HG03175 (cell line): ENCODE results near the gene DQX1.
"Not testable (repeated sequence)": the region's sequence is repeated elsewhere in the genome, so short reads cannot be mapped to it uniquely, and the experiment has no call there.

ENCODE experiments used
- ATAC-seq: cut with Tn5 transposase; IDR thresholded peaks from one replicate; pipeline ENCODE4 v1.9.1; 2021; ENCODE audit warnings: mild to moderate bottlenecking, moderate library complexity; ENCODE audit not compliant: unreplicated experiment

Gene DQX1

DNA sequence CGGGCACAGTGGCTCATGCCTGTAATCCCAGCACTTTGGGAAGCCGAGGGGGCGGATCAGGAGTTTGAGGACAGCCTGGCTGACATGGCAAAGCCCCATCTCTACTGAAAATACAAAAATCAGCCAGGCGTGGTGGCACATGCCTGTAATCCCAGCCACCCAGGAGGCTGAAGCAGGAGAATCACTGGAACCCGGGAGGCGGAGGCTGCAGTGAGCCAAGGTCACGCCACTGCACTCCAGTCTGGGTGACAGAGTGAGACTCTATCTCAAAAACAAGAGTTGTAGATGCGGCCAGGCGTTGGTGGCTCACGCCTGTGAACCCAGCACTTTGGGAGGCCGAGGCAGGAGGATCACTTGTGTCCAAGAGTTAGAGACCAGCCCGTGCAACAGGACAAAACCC is 55.3 kb downstream of the DQX1 start:
- not testable (repeated sequence) for ATAC-seq
